Stomach (tissue), 4 donors: ENCODE data around the gene ARPP21.

Experiments
- EP300 ChIP-seq: sonication (generic); formaldehyde crosslinking; IDR thresholded peaks from one replicate; pipeline ENCODE4 v1.6.1; 2017; ENCODE audit warnings: antibody characterized with exemption
- POLR2A ChIP-seq, 4 donors: fragments of 450-650 bp; IDR thresholded peaks; one replicate each; pipeline ENCODE4 v1.6.1; 2016; ENCODE audit warnings: antibody characterized with exemption in 4 of 4, control low read depth in 2 of 4, mild to moderate bottlenecking in 1 of 4, moderate library complexity in 1 of 4
- POLR2AphosphoS5 ChIP-seq, 3 donors: sonication (generic); formaldehyde crosslinking; IDR thresholded peaks; one replicate each; pipeline ENCODE4 v1.6.1; 2016; ENCODE audit warnings: antibody characterized with exemption in 3 of 3
- TF ChIP-seq, protein P1 (sequence below), 7 experiments: fragments of 450-650 bp in 4 of 7; fragments of 200-600 bp in 3 of 7; sonication (generic) in 3 of 7; IDR thresholded peaks; one replicate each; pipeline ENCODE4 v1.5.1; 2016 to 2019; ENCODE audit warnings: antibody characterized with exemption in 7 of 7, control low read depth in 2 of 7, mild to moderate bottlenecking in 1 of 7

DNA sequence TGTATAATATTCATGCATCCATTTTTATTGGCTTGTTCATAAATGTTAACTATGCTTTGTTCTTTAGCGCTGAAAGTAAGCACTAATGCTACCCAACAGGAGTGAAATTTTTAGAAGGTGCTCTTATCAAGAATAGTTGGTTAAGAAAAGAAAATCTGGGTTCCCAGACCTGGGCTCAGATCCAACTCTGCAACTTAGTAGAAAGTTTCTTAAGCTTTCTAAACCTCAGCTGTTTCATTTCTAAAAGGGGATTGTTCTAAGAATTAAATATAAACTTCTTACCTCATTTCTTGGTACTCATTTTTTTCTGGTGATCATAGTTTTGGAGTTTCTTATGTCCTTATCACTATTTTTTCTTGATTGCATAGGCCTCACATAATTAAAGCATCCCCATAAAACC is 12.1 kb downstream of the ARPP21 start:
- TF ChIP-seq POLR2A (IDR thresholded peaks at IDR 0.05) (no peak), POLR2AphosphoS5 (IDR thresholded peaks at IDR 0.05) (no peak), EP300 (no peak)
- TF ChIP-seq, protein P1, sequence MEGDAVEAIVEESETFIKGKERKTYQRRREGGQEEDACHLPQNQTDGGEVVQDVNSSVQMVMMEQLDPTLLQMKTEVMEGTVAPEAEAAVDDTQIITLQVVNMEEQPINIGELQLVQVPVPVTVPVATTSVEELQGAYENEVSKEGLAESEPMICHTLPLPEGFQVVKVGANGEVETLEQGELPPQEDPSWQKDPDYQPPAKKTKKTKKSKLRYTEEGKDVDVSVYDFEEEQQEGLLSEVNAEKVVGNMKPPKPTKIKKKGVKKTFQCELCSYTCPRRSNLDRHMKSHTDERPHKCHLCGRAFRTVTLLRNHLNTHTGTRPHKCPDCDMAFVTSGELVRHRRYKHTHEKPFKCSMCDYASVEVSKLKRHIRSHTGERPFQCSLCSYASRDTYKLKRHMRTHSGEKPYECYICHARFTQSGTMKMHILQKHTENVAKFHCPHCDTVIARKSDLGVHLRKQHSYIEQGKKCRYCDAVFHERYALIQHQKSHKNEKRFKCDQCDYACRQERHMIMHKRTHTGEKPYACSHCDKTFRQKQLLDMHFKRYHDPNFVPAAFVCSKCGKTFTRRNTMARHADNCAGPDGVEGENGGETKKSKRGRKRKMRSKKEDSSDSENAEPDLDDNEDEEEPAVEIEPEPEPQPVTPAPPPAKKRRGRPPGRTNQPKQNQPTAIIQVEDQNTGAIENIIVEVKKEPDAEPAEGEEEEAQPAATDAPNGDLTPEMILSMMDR (IDR thresholded peaks at IDR 0.05), result no peak
